Measurements from ENCODE around the gene RETN. TPM values are rescaled to one million over a fixed set of nuclear protein-coding genes. Genes with fewer than 3 reads are reported as not detected.

Gene RETN
- total RNA-seq, 4 donors from 2014 or later, result not detected

DNA sequence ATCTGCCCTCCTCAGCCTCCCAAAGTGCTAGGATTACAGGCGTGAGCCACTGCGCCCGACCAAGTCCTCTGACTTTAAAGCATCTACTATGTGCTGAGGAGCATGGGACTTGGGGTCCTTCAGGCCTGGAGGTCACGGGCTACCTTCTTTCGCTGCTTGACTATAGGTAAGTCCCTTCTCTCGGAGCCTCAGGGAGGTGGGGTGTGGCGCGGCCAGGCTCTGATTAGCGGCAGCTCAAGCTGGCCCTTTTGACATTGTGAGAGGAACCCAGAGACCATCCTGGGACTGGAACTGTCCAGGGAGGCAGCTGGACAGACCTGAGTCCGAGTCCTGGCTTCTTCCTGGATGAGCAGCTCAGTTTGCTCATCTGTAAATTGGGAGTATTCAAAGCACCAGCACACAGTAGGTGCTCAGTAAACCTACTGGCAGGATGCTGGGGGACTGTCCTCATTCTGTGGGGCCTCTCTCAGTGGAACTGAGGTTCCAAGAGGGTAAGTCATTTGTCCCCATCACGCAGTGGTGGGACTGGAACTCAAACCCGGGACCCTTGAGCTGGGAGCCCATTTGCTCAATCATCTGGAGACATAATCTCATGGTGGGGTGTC is 32.3 kb downstream of the RETN start:
- H3K27ac ChIP-seq, result peak overlapping the region in 1 of 4 donors; percentile 77
- no peak for DNase-seq
- peaks cover 0 to 25% (median 2%) of the 10 kb centered on the region in 4 donors for H3K4me1 ChIP-seq
- TF ChIP-seq, protein P1, sequence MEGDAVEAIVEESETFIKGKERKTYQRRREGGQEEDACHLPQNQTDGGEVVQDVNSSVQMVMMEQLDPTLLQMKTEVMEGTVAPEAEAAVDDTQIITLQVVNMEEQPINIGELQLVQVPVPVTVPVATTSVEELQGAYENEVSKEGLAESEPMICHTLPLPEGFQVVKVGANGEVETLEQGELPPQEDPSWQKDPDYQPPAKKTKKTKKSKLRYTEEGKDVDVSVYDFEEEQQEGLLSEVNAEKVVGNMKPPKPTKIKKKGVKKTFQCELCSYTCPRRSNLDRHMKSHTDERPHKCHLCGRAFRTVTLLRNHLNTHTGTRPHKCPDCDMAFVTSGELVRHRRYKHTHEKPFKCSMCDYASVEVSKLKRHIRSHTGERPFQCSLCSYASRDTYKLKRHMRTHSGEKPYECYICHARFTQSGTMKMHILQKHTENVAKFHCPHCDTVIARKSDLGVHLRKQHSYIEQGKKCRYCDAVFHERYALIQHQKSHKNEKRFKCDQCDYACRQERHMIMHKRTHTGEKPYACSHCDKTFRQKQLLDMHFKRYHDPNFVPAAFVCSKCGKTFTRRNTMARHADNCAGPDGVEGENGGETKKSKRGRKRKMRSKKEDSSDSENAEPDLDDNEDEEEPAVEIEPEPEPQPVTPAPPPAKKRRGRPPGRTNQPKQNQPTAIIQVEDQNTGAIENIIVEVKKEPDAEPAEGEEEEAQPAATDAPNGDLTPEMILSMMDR (IDR thresholded peaks at IDR 0.05), result no peak
- no peak for TF ChIP-seq POLR2A (IDR thresholded peaks at IDR 0.05)
- no peaks in the 10 kb centered on the region for H3K9me3 ChIP-seq
- no peak overlapping the region for H3K4me3 ChIP-seq
- no peaks in the 10 kb centered on the region for H3K27me3 ChIP-seq
- no peaks in the 10 kb centered on the region for H3K36me3 ChIP-seq

DNA sequence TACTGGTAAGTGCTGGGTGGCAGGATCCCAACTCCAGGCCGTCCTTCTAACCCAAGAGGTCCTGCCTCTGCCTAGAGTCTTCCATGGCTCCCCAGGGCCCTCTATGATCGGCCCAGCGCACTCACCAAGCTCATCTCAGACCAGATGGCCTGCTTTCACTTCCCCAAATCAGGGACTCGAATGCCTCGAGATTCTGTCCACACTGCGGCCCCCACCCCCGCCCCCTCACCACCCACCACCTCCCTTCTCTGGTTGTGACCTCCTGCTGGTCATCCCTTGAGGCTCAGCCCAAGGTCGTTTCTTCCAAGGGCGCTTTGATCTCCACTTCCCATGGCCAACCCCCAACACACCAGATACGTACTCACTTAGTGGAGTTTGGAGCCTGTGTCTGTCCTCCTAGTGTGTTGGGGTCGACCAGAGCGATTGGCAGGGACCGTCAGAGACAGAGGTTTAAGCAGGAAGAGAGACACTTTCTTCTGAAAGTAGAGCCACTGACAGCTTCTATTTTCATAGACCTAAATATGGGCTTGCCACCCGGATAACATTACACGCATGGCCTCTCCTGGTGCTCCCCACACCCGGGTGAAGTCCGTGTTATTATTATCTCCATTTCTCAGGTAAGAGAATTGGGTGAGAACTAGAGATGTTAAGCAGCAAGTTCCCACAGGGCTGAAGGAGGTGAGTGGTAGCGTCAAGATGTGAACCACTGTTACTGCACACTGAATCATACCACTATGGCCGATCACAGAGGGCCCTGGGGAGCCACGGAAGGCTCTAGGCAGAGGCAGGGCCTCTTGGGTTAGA is 33.0 kb downstream of the RETN start, which contains the start of gene FCER2:
FCER2 (minus strand) TSS at position 478 of the 804 bp plus-strand sequence. CDS start 2,371 bp downstream, outside the sequence.
- TF ChIP-seq, protein P1 (IDR thresholded peaks at IDR 0.05), result no peak
- TF ChIP-seq POLR2A (IDR thresholded peaks at IDR 0.05), result no peak

DNA sequence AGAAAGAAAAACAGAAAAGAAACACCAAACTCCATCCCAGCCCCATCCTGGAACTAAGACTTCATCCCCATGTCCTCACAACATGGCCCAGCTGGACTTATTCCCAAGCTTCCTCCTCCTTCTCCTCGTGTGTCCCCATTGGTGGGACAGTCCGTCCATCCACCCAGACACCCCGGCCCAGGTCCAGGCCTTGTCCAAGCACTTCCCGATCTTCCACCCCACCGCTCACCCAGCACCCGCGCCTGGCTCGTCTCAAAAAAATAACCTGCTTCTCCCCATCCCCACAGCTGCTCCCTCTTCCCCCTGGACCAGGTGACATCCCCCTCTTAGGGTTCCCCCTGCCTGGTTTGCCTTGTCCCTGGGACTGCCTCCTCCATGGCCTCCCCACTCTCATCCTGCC is 34.5 kb downstream of the RETN start:
- Histone ChIP-seq H3K27me3 (no peaks in the 10 kb centered on the region), H3K4me3 (no peak overlapping the region), H3K4me1 (peaks cover 0 to 41% (median 3%) of the 10 kb centered on the region in 4 donors), H3K9me3 (no peaks in the 10 kb centered on the region), H3K27ac (peak overlapping the region in 1 of 4 donors; percentile 82), H3K36me3 (no peaks in the 10 kb centered on the region)
- TF ChIP-seq, protein P1 (IDR thresholded peaks at IDR 0.05), result no peak
- TF ChIP-seq POLR2A (IDR thresholded peaks at IDR 0.05), result no peak
- DNase-seq, result no peak

More for the DNA sequence above, 33.0 kb downstream of the RETN start, which contains the start of gene FCER2:
- Histone ChIP-seq H3K9me3 (no peaks in the 10 kb centered on the region), H3K27me3 (no peaks in the 10 kb centered on the region), H3K4me3 (peak within 1 kb of the TSS in 1 of 4 donors; percentile 15), H3K36me3 (no peaks in the 10 kb centered on the region), H3K27ac (peak within 1 kb of the TSS in 2 of 4 donors; percentile 56 to 77), H3K4me1 (peaks cover 0 to 32% (median 3%) of the 10 kb centered on the region in 4 donors)
- DNase-seq, result peak in 2 of 3 donors; percentile 72 to 80

DNA sequence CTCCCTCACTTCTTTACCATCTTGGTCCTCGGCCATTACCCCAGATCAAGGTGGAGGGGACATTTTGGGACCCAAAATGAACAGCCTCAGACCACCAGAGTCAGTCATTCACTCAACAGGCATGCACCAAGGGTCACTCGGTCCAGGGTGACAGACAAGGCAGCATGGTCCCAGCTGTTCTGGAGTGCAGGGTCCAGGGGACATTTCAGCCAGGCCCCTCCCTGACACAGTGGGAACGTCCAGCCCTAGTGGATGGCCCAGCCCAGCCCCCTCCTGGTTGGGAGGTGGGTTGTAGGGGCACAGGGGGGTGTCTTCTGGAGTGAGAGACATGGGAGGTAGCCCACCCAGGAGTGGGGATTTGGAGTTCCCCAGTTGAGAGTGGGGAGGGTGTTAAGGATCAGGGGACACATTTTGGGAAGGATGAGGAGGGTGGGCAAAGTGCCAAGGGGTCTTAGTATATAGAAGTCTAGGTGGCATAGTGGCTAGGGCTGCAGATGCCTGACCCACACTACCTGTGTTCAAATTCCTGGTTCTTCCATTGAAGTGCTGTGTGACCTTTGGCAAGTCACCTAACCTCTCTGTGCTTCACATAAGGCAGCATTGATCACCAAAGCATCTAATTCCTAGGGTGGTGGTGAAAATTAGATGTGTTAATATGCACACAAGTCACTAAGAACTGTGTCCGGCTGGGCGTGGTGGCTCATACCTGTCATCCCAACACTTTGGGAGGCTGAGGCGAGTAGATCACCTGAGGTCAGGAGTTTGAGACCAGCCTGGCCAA is 35.6 kb downstream of the RETN start:
- Histone ChIP-seq H3K27ac (peak overlapping the region in 1 of 4 donors; percentile 82), H3K4me3 (no peak overlapping the region), H3K27me3 (no peaks in the 10 kb centered on the region), H3K9me3 (no peaks in the 10 kb centered on the region), H3K36me3 (no peaks in the 10 kb centered on the region), H3K4me1 (peaks cover 0 to 41% (median 3%) of the 10 kb centered on the region in 4 donors)
- TF ChIP-seq, protein P1 (IDR thresholded peaks at IDR 0.05), result no peak
- no peak for TF ChIP-seq POLR2A (IDR thresholded peaks at IDR 0.05)
- no peak for DNase-seq

All from Peyer's patch (tissue), 4 donors.